ENCODE measurements around the gene GPHN.

GPHN gene

GRCh38 chr14:67172056-67172455 lies 664.1 kb downstream of the GPHN start:
- Histone ChIP-seq H3K4me1 (ENCODE audit: control insufficient read depth in 1 of 2, insufficient read depth in 2 of 2, low read length in 2 of 2) (no peaks in the 10 kb centered on the region), H3K36me3 (ENCODE audit: control insufficient read depth in 1 of 2, insufficient read depth in 2 of 2, low read length in 2 of 2) (peaks cover 0 to 15% of the 10 kb centered on the region in 2 donors), H3K9ac (ENCODE audit: low read depth in 1 of 2, low read length in 2 of 2) (no peak overlapping the region), H3K27ac (ENCODE audit: low read depth, low read length) (no peak overlapping the region), H3K27me3 (ENCODE audit: control insufficient read depth in 1 of 2, insufficient read depth in 2 of 2, low read length in 2 of 2) (no peaks in the 10 kb centered on the region), H3K9me3 (ENCODE audit: control insufficient read depth in 1 of 2, low read length in 2 of 2) (peaks cover 6 to 8% of the 10 kb centered on the region in 2 donors), H3K4me3 (ENCODE audit: low read depth in 1 of 2, low read length in 2 of 2) (no peak overlapping the region)

GRCh38 chr14:67172520-67172919 lies 664.6 kb downstream of the GPHN start:
- no peak overlapping the region for H3K27ac ChIP-seq (ENCODE audit: low read depth, low read length)
- H3K4me1 ChIP-seq (ENCODE audit: control insufficient read depth in 1 of 2, insufficient read depth in 2 of 2, low read length in 2 of 2): no peaks in the 10 kb centered on the region
- H3K36me3 ChIP-seq (ENCODE audit: control insufficient read depth in 1 of 2, insufficient read depth in 2 of 2, low read length in 2 of 2): peaks cover 0 to 15% of the 10 kb centered on the region in 2 donors
- peaks cover 6 to 8% of the 10 kb centered on the region in 2 donors for H3K9me3 ChIP-seq (ENCODE audit: control insufficient read depth in 1 of 2, low read length in 2 of 2)
- no peaks in the 10 kb centered on the region for H3K27me3 ChIP-seq (ENCODE audit: control insufficient read depth in 1 of 2, insufficient read depth in 2 of 2, low read length in 2 of 2)
- H3K9ac ChIP-seq (ENCODE audit: low read depth in 1 of 2, low read length in 2 of 2): no peak overlapping the region
- no peak overlapping the region for H3K4me3 ChIP-seq (ENCODE audit: low read depth in 1 of 2, low read length in 2 of 2)

GRCh38 chr14:67173719-67174118 lies 665.8 kb downstream of the GPHN start:
- no peak overlapping the region for H3K9ac ChIP-seq (ENCODE audit: low read depth in 1 of 2, low read length in 2 of 2)
- H3K36me3 ChIP-seq (ENCODE audit: control insufficient read depth in 1 of 2, insufficient read depth in 2 of 2, low read length in 2 of 2): peaks cover 0 to 17% of the 10 kb centered on the region in 2 donors
- H3K4me3 ChIP-seq (ENCODE audit: low read depth in 1 of 2, low read length in 2 of 2): no peak overlapping the region
- peaks cover 10 to 11% of the 10 kb centered on the region in 2 donors for H3K9me3 ChIP-seq (ENCODE audit: control insufficient read depth in 1 of 2, low read length in 2 of 2)
- H3K27ac ChIP-seq (ENCODE audit: low read depth, low read length): no peak overlapping the region
- H3K4me1 ChIP-seq (ENCODE audit: control insufficient read depth in 1 of 2, insufficient read depth in 2 of 2, low read length in 2 of 2): no peaks in the 10 kb centered on the region
- H3K27me3 ChIP-seq (ENCODE audit: control insufficient read depth in 1 of 2, insufficient read depth in 2 of 2, low read length in 2 of 2): no peaks in the 10 kb centered on the region

GRCh38 chr14:67186172-67186768 lies 678.3 kb downstream of the GPHN start:
- no peak overlapping the region for H3K27ac ChIP-seq (ENCODE audit: low read depth, low read length)
- no peaks in the 10 kb centered on the region for H3K9me3 ChIP-seq (ENCODE audit: control insufficient read depth in 1 of 2, low read length in 2 of 2)
- H3K4me3 ChIP-seq (ENCODE audit: low read depth in 1 of 2, low read length in 2 of 2): no peak overlapping the region
- H3K36me3 ChIP-seq (ENCODE audit: control insufficient read depth in 1 of 2, insufficient read depth in 2 of 2, low read length in 2 of 2): peaks cover 0 to 1% of the 10 kb centered on the region in 2 donors
- no peak overlapping the region for H3K9ac ChIP-seq (ENCODE audit: low read depth in 1 of 2, low read length in 2 of 2)
- no peaks in the 10 kb centered on the region for H3K27me3 ChIP-seq (ENCODE audit: control insufficient read depth in 1 of 2, insufficient read depth in 2 of 2, low read length in 2 of 2)
- peaks cover 8 to 13% of the 10 kb centered on the region in 2 donors for H3K4me1 ChIP-seq (ENCODE audit: control insufficient read depth in 1 of 2, insufficient read depth in 2 of 2, low read length in 2 of 2)

- Histone ChIP-seq H3K9ac (ENCODE audit: low read depth in 1 of 2, low read length in 2 of 2) (no peak overlapping the region), H3K27me3 (ENCODE audit: control insufficient read depth in 1 of 2, insufficient read depth in 2 of 2, low read length in 2 of 2) (no peaks in the 10 kb centered on the region), H3K4me1 (ENCODE audit: control insufficient read depth in 1 of 2, insufficient read depth in 2 of 2, low read length in 2 of 2) (peaks cover 8 to 13% of the 10 kb centered on the region in 2 donors), H3K27ac (ENCODE audit: low read depth, low read length) (no peak overlapping the region), H3K4me3 (ENCODE audit: low read depth in 1 of 2, low read length in 2 of 2) (no peak overlapping the region), H3K9me3 (ENCODE audit: control insufficient read depth in 1 of 2, low read length in 2 of 2) (no peaks in the 10 kb centered on the region), H3K36me3 (ENCODE audit: control insufficient read depth in 1 of 2, insufficient read depth in 2 of 2, low read length in 2 of 2) (no peaks in the 10 kb centered on the region)
Observed at GRCh38 chr14:67186789-67187584, 679.0 kb downstream of the GPHN start.

- Histone ChIP-seq H3K27ac (ENCODE audit: low read depth, low read length) (no peak overlapping the region), H3K36me3 (ENCODE audit: control insufficient read depth in 1 of 2, insufficient read depth in 2 of 2, low read length in 2 of 2) (no peaks in the 10 kb centered on the region), H3K27me3 (ENCODE audit: control insufficient read depth in 1 of 2, insufficient read depth in 2 of 2, low read length in 2 of 2) (no peaks in the 10 kb centered on the region), H3K4me3 (ENCODE audit: low read depth in 1 of 2, low read length in 2 of 2) (no peak overlapping the region), H3K9ac (ENCODE audit: low read depth in 1 of 2, low read length in 2 of 2) (no peak overlapping the region), H3K4me1 (ENCODE audit: control insufficient read depth in 1 of 2, insufficient read depth in 2 of 2, low read length in 2 of 2) (peaks cover 8 to 13% of the 10 kb centered on the region in 2 donors), H3K9me3 (ENCODE audit: control insufficient read depth in 1 of 2, low read length in 2 of 2) (no peaks in the 10 kb centered on the region)
Observed at GRCh38 chr14:67187826-67188225, 679.9 kb downstream of the GPHN start.

- peaks cover 8 to 13% of the 10 kb centered on the region in 2 donors for H3K4me1 ChIP-seq (ENCODE audit: control insufficient read depth in 1 of 2, insufficient read depth in 2 of 2, low read length in 2 of 2)
- H3K27ac ChIP-seq (ENCODE audit: low read depth, low read length): no peak overlapping the region
- H3K36me3 ChIP-seq (ENCODE audit: control insufficient read depth in 1 of 2, insufficient read depth in 2 of 2, low read length in 2 of 2): no peaks in the 10 kb centered on the region
- H3K27me3 ChIP-seq (ENCODE audit: control insufficient read depth in 1 of 2, insufficient read depth in 2 of 2, low read length in 2 of 2): no peaks in the 10 kb centered on the region
- no peak overlapping the region for H3K9ac ChIP-seq (ENCODE audit: low read depth in 1 of 2, low read length in 2 of 2)
- no peaks in the 10 kb centered on the region for H3K9me3 ChIP-seq (ENCODE audit: control insufficient read depth in 1 of 2, low read length in 2 of 2)
- no peak overlapping the region for H3K4me3 ChIP-seq (ENCODE audit: low read depth in 1 of 2, low read length in 2 of 2)
Observed at GRCh38 chr14:67188326-67188725, 680.4 kb downstream of the GPHN start.

GRCh38 chr14:67191768-67192290 lies 683.9 kb downstream of the GPHN start:
- no peaks in the 10 kb centered on the region for H3K9me3 ChIP-seq (ENCODE audit: control insufficient read depth in 1 of 2, low read length in 2 of 2)

GRCh38 chr14:67192366-67192765 lies 684.4 kb downstream of the GPHN start:
- Histone ChIP-seq H3K27ac (ENCODE audit: low read depth, low read length) (no peak overlapping the region), H3K4me1 (ENCODE audit: control insufficient read depth in 1 of 2, insufficient read depth in 2 of 2, low read length in 2 of 2) (peaks cover 0 to 6% of the 10 kb centered on the region in 2 donors), H3K9ac (ENCODE audit: low read depth in 1 of 2, low read length in 2 of 2) (no peak overlapping the region), H3K4me3 (ENCODE audit: low read depth in 1 of 2, low read length in 2 of 2) (no peak overlapping the region), H3K36me3 (ENCODE audit: control insufficient read depth in 1 of 2, insufficient read depth in 2 of 2, low read length in 2 of 2) (no peaks in the 10 kb centered on the region), H3K27me3 (ENCODE audit: control insufficient read depth in 1 of 2, insufficient read depth in 2 of 2, low read length in 2 of 2) (no peaks in the 10 kb centered on the region), H3K9me3 (ENCODE audit: control insufficient read depth in 1 of 2, low read length in 2 of 2) (no peaks in the 10 kb centered on the region)

More at GRCh38 chr14:67191768-67192290, 683.9 kb downstream of the GPHN start:
- H3K4me1 ChIP-seq (ENCODE audit: control insufficient read depth in 1 of 2, insufficient read depth in 2 of 2, low read length in 2 of 2): peaks cover 1 to 8% of the 10 kb centered on the region in 2 donors
- H3K4me3 ChIP-seq (ENCODE audit: low read depth in 1 of 2, low read length in 2 of 2): no peak overlapping the region
- no peaks in the 10 kb centered on the region for H3K36me3 ChIP-seq (ENCODE audit: control insufficient read depth in 1 of 2, insufficient read depth in 2 of 2, low read length in 2 of 2)
- no peak overlapping the region for H3K9ac ChIP-seq (ENCODE audit: low read depth in 1 of 2, low read length in 2 of 2)
- H3K27ac ChIP-seq (ENCODE audit: low read depth, low read length): no peak overlapping the region
- no peaks in the 10 kb centered on the region for H3K27me3 ChIP-seq (ENCODE audit: control insufficient read depth in 1 of 2, insufficient read depth in 2 of 2, low read length in 2 of 2)

- Histone ChIP-seq H3K4me3 (ENCODE audit: low read depth in 1 of 2, low read length in 2 of 2) (no peak overlapping the region), H3K36me3 (ENCODE audit: control insufficient read depth in 1 of 2, insufficient read depth in 2 of 2, low read length in 2 of 2) (no peaks in the 10 kb centered on the region), H3K4me1 (ENCODE audit: control insufficient read depth in 1 of 2, insufficient read depth in 2 of 2, low read length in 2 of 2) (no peaks in the 10 kb centered on the region)
Observed at GRCh38 chr14:67195279-67195678, 687.3 kb downstream of the GPHN start.

More at GRCh38 chr14:67195279-67195678, 687.3 kb downstream of the GPHN start:
- Histone ChIP-seq H3K9ac (ENCODE audit: low read depth in 1 of 2, low read length in 2 of 2) (no peak overlapping the region), H3K27me3 (ENCODE audit: control insufficient read depth in 1 of 2, insufficient read depth in 2 of 2, low read length in 2 of 2) (no peaks in the 10 kb centered on the region), H3K9me3 (ENCODE audit: control insufficient read depth in 1 of 2, low read length in 2 of 2) (no peaks in the 10 kb centered on the region), H3K27ac (ENCODE audit: low read depth, low read length) (no peak overlapping the region)

Measured in duodenal mucosa (tissue), 2 donors.